ENCODE results near the gene EIF4E2.
"Not testable (repeated sequence)": the region's sequence is repeated elsewhere in the genome, so short reads cannot be mapped to it uniquely, and the experiment has no call there.

Gene EIF4E2

DNA sequence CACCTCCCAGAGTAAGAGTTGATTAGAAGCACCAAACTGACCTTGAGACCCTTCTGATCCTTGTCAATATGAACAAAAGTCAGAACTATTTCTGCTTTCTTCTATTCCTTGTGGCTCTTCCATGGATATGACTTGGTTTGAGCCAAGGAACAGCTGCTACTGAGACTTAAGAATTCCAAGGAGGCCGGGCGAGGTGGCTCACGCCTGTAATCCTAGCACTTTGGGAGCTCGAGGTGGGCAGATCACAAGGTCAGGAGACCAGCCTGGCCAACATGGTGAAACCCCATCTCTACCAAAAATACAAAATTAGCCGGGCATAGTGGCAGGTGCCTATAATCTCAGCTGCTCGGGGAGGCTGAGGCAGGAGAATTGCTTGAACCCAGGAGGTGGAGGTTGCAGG, 20.0 kb downstream of the EIF4E2 start:
- not testable (repeated sequence) for DNase-seq

DNA sequence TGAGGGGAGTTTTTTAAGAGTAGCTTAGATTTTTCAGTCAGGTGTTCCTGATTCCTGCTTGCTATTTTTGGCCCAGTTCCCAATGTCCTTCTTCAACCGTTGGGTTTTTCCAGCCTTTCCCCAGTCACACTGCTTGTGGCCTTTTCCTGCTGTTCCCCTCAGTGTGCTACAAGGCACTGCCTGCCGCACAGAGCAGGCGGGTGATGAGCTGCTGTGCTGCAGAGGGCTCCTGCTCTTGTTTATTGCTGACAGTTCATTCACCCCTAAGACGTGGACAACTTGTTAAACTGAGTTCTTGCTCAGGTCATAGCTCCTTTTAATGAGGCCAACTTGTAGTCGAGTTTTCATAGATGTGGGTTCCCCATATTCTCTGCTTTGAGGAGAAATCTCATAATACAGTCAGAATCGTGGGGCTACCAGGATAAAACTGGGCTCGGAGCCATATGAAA, 20.6 kb downstream of the EIF4E2 start:
- no peak for DNase-seq

DNA sequence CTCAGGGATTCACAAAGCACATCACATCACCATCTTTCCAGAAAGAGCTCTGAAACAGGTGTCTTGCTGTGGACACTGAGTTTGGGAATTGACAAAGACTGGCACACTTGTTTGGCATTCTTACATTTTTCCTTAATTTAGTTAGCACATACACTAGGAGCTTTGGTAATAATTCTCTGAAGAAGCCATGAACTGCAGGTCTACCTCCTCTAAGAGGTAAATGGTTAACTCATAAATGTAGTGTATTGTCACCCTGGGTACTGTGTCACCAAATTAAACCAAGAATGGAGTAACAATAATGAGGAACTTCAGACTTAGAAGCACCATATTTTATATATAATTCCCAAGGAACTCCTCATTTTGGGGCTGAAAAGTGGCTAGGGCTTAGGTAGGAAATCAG, 22.6 kb downstream of the EIF4E2 start:
- no peak for DNase-seq

DNA sequence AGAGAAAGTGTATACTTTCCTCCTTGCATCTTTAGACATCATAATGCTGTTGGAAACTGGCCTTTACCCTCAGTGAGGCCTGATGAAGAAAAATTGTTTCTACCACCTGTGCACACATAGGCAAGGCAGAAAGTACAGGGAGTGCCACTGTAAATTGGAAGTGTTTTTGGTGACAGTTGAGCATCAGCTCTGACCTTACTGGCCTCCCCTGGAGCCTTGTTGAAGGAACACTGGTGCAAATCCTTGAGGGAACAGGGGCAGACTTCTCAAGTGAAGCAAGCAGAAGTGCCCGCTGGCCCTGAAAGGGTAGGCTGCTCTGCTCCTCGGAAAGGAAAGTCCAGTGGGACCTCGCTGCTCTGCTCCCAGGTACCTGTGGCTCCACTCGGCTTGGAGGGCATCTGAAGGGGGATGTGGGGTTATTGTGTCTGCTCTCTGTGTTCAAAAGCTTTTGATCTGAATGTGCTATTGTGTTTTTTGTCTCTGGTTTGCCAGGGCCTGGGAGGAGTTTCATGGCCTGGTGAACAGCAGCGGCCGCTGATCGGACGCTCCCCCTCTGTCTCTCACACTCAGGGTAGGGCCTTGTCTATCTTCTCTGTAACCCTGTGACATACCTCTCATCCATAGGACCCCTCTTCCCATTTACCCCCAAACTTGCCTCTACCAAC, 23.4 kb downstream of the EIF4E2 start:
- no peak for DNase-seq

DNA sequence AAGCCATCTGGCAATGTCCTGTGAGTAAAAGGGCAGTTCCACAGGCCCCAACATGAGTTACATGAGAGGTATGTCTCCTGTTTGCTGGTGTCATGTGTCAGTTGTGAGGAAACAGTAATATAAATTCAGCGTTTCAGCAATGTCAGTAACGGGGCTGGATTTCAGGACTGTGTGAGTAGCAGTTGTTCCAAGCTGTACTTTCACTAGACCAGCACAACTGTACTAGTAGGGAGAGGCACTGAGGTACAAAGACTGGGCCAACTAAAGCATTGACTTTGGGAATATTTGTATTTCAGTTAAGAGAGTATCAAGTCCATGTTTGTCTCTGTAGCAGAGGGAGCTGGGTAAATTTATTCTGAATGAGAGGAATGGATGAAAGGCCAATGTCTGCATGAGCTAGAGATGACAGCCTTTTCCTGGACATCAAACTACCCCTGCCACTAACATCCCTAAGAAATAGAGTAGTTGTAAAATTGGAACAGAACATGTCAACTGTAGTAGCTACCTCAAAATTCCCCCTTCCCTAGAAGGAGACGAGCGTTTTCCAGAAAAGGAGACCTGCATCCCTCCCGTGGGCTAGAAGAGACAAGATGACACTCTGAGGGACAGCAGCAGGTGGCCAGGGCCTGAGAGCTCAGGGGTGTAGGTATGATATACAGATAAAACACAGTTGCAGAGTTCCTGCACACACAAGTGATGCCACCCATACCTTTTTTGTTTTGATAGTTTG, 24.4 kb downstream of the EIF4E2 start:
- no peak for DNase-seq

DNA sequence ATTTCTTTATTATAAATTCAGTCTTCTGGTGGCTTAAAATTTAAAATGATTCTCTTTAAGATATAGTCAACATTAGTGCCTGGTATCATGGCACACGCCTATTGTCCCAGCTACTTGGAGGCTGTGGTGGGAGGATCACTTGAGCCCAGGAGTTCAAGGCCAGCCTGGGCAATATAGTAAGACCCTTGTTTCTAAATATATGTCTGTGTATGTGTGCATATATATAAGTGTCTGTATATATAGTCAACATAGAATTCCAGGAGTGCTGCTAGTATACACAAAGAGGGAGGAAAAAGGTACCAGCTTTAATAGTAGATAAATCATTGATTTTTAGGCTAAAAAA, 24.9 kb downstream of the EIF4E2 start:
- no peak for DNase-seq

DNA sequence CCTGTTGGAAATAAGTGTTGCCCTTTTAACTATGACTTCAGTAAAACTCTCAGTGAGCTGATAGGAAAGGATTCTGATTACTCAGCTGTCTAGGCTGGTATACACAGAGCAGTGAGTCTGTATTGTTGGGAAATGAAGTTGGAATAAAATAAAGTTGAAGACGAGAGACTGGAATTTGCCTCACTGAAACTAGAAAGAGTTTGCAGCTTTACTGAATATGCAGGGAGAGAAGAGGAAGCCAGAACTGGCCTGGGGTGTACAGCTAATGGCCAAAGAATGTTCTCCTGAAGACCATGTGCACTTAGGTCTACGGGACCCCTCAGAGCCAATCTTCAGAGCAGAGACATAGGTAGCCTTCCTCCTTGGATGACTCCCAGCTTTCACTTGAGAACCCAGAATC, 26.5 kb downstream of the EIF4E2 start:
- no peak for DNase-seq

DNA sequence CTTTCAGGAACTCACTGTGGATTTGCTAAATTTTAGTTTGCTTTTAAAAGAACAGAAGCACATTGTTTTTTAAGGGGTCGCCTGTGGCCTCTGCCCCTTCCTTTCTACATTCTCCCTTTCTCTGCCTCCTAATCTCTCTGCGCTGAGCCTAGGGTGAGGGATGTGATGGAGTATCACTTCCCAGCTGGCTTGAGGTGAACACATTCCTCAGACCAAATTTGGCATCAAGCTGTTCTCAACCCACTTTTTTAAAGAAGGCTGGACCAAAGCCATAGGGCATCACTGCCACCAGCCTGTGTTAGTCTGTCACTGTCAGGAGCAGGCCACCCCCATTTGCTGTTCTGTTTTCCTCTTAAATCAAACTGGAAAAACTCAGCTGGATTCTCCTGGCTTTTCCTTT, 27.4 kb downstream of the EIF4E2 start:
- no peak for DNase-seq

DNA sequence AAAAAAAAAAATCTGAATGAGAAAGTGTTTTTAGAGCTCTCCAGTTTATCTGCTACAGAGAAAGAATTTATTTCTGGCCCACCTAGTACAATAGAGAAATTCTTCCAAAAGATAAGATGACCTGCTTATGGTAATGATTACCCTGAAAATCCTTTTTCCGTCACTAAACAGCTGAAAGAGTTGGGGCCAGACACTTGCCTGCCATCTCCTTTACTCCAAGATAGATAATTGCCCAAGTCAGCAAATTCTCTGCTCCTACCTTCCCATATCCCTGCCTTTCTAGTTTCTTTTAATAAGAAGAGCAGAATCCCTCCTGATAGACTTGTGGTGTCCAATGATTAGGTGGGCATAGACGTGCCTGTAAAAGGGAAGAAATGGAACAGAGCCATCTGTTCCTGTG, 28.1 kb downstream of the EIF4E2 start:
- DNase-seq = no peak

DNA sequence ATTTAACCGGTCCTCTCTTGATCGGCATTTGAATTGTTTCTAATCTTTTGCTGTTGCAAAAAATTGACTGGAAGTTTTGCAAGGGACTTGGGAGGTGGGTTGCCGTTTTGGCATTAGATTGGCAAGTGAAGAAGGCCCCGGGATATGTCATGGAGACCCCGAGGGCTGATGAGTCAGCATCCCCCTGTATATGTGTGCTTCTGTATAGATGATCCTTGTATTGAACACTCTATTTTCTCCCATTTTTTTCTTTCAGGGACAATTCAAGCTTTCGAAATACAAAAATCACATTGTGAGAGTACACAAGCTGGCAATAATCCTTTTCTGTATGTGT, 30.1 kb downstream of the EIF4E2 start:
- DNase-seq = no peak

DNA sequence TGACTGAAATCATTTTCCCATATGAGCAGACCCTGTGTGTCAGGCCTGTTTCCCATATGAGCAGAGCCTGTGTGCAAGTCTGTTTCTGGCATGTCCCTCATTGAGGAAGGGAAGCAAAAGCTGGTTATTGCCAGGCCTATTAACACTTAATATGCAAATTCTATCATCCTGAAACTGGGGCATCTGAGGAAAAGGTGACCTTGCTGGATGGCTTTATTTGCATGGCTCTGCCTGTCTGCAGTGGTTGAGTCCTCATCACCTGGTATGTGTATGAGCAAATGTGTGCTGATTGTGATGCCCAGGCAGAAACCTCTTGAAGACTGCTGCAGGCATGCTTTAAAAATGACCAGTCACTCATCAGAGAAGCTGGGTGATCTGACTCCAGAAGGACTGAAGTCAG, 31.2 kb downstream of the EIF4E2 start:
- no peak for DNase-seq

DNA sequence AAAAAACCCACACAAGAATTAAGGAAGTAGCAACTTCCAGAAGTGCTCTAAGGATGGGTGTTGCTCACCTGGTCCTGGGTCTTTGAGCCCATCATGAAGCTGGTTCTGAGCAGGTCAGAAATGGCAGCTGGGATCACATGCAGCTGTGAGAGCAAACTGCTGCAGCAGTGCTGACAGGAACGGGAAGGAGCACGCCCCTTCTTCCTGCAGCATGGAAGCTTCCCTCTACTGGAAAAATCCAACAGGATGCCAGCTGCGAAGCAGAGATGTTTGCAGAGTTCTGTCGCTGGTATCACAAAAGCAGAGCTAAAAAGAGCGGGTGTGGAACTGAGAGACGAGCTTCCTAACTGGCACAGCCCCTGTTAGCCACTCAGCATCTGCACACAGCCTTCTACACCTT, 33.7 kb downstream of the EIF4E2 start:
- DNase-seq = no peak

DNA sequence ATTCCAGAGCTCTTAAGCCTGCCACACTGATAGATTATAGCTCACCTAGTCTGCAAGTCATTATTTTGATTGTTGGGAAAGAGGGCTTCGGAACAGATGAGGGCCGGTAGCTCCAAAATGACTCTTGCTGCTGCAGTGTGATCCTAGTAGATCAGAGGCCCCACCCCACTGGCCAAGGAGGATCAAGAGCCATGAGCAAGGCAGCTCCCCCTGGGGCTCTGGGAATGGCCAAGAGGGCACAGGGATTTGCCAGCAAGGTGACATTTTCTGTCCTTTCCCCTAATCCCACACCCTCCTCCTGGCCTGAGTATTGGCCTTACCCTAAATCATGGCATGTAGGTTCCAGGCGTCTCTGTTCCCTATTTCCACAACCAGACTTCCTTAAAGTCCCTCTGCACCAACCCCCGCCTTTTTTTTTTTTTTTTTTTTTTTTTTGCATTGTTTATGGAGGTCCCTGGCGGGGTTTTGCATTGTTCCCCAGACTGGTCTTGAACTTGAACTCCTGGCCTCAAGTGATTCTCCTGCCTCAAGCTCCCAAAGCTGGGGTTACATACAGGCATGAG, 36.5 kb downstream of the EIF4E2 start:
- no peak for DNase-seq

DNA sequence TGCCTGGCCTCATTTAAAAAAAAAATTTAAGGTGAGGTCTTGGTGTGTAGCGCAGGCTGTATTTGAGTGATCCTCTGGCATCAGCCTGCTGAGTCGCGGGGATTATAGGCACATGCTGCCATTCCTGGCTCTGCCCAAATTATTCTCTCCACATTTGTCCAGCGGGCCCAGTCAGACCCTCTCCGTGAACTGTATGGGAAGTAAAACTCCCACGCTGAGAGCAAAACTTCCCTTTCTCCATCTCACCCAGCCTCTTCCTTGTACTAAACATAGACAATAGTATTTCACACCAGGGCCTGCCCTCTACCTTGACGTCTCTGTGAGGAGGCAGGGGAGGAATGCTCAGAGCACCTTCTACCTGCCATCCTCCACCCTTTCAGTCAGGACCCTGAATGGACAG, 37.0 kb downstream of the EIF4E2 start:
- no peak for DNase-seq

DNA sequence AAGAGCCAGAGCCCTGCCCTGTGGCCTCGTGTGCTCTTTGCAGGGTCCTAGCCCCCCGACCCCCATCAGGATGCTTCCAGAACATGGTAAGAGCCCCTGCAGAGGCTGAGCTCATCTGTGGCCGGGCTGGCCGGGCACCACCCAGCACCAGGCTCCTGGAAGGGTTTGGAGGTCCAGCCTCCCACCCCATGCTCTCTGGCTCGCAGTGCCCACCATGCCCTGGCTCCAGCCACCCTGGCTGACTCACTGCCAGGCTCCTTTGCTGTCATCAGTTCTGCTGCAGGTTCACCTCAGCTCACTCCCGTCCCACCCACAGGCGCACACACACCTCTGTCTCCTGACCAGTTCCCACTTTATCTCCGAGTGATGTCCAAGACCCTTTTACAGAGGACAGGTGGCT, 37.5 kb downstream of the EIF4E2 start:
- DNase-seq = no peak

DNA sequence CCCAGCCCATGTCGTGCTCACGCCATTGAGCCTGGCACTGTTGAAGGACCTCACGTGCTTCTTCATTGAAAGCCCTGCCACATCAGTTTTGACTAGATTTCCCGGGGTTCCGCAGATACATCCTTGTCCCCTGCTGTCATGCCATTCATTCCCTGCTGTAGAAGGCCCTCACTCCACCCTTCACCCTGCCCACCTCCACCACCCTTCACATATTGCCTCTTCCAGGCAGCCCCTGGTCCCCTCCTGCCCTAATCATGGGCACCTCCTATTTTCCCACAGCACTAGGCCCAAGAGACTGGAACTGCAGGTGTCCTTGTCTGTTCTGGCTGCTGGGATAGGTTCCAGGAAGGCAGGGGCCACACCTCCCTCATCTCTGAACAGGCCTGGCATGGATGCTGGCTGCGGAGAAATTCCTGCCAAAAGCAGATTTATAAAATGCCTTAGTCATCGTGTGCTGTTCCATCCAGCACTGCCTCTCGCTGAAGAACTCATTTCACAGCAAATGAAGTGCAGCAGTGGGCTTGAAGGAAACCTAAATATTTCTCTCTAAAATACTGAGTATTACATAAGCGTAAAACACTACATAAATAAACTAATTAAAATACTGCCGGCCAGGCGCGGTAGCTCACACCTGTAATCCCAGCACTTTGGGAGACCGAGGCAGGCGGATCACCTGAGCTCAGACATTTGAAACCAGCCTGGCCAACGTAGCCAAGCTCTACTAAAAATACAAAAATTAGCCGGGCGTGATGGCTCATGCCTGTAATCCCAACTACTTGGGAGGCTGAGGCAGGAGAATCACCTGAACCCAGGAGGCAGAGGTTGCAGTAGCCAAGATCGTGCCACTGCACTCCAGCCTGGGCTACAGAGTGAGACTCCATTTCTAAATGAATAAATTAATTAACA, 38.4 kb downstream of the EIF4E2 start:
- peak; percentile 76 for DNase-seq

DNA sequence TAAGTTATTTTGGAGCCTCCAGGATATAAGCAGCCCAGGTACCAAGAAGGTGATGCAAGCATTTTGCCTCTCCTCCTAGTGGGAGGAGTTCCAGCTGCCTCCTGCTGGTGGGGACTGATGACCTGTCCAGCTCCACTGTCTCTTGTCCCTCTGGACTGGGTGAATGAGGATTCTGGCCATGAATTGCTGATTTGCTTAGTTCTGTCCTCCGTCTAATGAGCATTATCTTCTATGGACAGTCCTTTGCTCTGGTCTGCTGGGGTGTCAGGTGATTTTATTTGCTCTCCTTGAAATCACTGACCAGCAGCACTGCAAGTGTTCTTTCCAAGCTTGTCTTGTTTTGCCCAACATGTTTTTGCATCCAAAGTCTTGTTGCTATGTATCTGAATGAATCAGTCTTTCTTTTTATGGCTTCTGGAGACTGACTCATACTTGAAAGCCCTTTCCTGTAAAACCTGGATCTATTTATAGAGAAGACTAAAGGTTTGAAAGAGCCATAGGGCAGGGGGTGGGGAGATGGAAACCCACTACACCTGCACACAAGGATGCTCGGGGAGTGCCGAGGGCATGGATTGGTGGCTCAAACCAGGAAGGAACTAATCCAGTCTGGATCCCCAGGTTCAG, 42.4 kb downstream of the EIF4E2 start:
- no peak for DNase-seq

DNA sequence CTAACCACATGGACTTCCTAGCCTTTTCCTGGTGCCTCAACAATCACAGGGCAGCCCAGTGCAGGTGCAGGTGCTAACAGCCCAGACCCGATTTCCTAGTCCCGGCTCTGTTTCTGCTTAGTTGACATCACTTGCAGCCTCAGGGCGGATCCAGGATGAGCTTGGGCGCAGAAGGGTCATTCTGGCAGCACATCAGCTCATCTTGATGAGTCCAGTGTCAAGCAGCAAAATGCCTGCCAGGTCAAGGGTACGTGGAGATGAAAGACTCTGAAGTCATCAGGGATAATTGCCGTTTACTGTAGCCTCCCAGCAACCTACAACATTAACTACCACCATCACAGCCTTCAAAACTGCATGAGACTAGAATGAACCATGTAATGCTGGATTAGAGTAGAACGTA, 43.5 kb downstream of the EIF4E2 start:
- no peak for DNase-seq

DNA sequence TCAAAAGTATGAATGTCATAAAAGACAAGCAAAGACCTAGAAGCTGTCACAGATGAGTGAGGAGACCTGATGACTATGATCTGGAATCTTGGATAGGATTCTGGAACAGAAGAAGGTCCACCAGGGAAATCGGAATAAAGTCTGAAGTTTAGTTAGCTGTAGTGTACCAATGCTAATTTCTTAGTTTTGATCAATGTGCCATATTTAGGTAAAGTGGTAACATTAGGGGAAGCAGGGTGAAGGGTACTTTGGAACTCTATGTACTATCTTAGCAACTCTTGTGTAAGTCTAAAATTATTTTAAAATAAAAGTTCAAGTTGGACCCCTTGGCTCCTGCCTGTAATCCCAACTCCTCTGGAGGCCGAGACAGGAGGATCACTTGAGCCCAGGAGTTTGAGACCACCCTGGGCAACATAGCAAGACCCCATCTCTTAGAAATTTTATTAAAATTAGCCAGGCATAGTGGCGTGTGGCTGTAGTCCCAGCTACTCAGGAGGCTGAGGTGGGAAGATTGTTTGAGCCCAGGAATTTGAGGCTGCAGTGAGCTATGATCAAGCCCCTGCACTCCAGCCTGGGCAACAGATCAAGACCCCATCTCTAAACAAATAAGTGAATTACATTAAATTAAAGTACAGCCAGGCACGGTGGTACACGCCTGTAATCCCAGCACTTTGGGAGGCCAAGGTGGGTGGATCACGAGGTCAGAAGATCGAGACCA, 47.0 kb downstream of the EIF4E2 start:
- no peak for DNase-seq

DNA sequence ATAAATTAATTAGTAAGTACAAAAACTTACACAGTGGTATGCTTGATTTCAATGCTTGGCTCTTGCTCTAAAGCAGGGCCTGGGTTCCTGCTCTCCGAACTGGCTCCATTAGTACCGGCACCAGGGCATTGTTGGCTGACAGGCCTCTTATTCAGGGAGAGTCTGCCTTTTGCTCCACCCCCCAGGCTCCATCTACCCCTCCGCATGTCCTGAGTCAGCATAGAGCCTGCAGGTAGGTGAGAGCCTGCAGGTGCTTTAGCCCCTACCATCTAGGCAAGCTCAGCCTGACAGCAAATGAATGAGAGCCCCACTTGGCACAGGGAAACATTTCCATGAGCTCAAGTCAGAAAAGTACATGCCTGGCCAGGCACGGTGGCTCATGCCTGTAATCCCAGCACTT, 47.8 kb downstream of the EIF4E2 start:
- no peak for DNase-seq

DNA sequence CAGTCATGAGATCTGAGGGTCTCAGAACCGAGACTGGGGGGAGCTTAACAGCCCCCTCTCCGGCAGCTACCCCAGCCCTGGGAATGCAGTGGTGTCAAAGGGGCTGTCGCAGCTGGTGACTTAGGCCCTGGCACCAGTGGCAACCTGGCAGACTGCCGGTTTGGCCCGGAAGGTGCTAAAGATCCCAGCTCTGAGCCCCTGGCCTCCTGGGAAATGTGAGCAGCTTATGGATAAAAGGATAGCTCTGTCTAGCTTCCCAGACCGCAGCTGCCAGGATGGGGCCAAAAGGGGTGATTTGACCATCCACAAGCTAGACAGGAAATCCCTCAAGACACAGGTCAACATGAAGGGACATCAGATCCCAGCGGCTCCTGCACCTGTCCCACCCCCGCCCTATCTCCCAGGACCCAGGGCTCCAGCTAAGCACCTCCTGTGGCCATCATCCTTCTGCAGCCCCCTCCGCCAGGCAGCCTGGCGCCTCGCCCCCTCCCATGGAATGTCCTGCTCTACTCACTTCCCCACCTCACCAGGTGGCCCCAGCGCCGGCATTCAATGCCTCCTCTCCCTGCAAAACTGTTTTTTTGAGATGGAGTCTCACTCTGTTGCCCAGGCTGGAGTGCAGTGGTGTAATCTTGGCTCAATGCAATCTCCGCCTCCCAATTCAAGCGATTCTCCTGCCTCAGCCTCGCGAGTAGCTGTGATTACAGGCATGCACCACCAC, 49.7 kb downstream of the EIF4E2 start:
- DNase-seq = no peak

DNA sequence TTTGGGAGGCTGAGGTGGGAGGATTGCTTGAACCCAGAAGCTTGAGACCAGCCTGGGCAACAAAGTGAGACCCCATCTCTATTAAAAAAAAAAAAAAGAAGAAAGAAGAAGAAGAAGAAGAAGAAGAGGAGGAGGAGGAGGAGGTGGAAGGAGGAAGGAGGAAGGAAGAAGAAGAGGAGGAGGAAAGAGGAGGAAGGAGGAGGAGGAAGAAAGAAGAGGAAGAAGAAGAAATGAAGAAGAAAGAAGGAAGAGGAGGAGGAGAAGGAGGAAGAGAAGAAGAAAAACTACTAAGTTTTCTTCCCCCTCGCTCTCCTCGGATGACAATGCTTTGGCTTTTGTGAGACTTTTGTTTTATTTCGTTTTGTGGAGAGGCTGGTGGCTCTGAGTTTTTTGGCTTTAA, 52.8 kb downstream of the EIF4E2 start:
- DNase-seq = no peak
